Measurements from ENCODE around the gene COL26A1.
A peak's percentile ranks its signal among the peaks of the same experiment; 100 is the strongest.
"Not testable (repeated sequence)": the region's sequence is repeated elsewhere in the genome, so short reads cannot be mapped to it uniquely, and the experiment has no call there.

The COL26A1 gene

DNA sequence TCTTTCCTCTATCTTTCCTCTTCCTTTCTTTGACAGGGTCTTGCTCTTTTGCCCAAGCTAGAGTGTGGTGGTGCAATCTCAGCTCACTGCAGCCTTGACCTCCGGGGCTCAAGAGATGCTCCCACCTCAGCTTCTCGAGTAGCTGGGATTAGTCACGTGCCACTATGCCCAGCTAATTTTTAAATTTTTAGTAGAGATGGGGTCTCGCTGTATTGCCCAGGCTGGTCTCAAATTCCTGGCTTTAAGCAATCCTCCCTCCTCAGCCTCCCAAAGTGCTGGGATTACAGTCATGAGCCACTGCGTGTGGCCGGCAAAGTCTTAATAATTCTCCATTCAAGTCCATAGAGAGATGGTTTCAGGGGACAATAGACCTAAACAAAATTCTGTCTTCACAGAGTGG is 40.2 kb downstream of the COL26A1 start:
- DNase-seq: no peak

DNA sequence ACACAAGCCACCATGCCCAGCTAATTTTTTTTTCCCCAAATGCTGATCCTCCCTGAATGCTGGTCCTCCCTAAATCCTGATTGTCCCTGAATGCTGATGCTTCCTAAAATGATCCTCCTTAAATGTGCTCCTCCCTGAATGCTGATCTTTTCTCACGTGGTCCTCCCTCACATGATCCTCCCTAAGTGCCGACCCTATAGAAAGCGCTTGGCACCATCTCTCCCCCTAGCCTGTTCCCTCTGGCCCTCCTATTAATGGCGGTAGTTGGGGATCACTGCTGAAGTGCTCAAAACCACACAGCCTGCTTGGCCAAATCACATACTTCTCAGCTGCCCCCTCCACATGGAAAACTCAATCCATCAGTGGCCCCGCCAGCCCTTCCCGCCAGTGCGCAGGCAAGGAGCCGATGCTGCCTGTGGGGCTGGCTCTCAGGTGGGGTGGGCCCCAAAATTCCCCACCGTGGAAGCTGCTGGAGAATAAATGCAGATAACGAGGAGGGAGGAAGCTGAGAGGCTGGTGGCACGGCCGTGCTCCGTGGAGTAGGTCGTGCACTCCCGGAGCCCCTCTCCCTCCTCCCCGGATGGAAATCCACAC is 42.9 kb downstream of the COL26A1 start:
- no peak for DNase-seq

DNA sequence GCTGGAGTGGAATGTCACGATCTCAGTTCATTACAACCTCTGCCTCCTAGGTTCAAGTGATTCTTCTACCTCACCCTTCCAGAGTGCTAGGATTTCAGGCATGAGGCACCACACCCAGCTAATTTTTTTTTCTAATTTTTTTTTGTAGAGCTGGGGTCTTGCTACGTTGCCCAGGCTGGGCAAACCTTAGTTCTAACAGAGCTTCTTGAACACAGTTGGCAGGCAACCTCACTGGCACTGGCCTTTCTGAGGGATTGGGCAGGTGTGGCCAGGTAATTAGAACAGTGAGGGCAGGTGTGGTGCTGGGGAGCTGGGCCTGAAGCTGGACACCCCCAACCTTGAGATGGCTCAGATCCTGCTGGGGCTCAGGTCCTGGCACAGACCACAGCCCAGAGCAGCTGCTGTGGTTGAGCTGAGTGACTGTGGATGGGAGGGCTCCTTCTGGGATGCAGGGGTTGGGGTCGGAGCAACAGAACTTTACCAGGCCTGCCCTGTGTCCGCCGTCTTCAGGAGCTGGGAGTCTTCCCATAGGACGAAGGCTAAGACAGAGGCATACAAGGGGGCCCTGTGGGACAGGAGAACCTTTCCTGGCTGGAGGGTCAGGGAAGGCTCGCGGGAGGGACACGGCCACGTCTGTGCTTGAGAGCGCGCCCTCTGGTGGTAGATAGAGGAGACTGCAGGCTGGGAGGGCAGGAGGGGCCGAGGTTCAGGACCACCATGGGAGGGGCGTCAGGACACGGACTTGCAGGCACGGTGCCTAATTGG is 48.2 kb downstream of the COL26A1 start:
- DNase-seq: peak in 3 of 5 donors; percentile 8 to 18 (median 13)

DNA sequence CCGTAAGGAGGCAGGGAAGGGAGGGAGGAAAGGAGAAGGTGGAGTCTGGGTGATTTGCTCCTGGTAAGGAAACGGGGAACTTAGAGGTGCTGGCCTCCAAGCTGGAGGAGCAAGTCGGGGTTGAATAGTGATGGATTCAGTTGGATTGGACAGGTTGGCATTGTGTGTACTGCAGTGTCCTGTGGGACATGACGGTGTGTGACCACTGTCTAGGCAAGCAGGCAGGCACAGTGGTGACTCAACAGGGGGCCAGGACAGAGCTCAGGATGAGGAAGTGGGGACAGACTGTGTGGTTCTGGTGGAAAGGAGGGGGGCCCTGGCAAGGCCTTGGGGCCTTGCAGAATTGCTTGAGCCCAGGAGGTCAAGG is 48.8 kb downstream of the COL26A1 start:
- DNase-seq: no peak

DNA sequence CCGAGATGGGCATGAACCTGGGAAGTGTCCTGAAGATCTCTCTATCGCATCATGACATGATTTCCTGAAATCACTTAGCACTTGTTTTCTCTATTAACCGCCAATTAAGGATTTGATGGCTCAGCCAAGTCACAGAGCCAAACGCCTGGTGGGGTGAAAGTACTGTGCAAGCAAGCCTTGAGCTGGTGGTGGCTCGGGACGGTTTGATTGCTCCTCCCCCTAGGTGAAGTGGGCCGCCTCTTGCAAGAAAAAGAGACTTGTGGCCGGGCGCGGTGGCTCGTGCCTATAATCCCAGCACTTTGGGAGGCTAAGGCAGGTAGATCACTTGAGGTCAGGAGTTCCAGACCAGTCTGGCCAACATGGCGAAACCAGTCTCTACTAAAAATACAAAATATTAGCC is 50.3 kb downstream of the COL26A1 start:
- no peak for DNase-seq

DNA sequence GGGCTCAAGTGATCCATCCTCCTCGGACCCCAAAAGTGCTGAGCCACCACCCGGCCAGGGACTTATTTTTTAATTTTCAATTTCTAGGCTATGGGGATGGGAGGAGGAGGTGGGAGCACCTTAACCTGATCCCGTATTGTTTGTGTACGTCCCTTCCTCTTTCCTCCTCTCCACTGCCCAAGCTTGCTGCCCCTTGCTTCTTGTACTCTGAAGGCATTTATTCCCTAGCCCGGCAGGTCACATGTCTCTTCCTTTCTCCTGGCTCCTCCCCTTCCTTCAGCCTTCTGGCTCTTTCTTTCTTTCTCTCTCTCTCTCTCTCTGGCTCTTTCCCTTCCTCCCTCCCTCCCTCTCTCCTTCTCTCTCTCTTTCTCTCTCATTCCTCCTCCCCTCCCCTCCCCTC is 56.0 kb downstream of the COL26A1 start:
- no peak for DNase-seq

DNA sequence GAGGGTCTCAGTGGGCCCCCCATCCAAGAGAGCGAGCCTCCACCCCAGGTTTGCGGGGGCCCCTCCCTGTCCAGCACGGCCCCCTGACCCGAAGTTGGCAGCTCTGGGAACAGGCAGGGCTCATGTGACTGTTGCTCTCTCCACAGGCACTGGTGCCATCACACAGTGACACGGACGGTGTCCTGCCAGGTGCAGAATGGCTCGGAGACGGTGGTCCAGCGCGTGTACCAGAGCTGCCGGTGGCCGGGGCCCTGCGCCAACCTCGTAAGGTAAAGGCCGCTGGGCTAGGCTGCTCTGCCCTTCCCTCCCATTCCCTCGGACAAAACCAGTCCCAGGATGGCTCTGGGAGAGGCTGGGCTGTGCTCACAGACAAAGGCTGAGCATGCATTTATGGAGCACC is 57.2 kb downstream of the COL26A1 start:
- no peak for DNase-seq

DNA sequence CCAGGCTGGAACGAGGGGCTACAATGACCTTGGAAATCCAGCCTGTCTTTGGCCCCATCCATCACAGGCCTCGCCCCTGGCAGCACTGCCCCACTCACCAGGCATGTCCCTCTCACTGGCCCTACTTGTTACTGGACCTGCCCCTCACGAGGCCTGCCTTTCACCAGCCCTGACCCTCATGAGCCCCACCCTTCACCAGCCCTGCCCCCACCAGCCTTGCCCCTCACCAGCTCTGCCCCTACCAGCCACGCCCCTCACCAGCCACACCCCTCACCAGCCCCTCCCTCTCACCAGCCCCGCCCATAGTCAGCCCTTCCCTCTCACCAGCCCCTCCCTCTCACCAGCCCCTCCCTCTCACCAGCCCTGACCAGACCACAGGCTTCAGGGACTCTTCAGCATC is 57.8 kb downstream of the COL26A1 start:
- no peak for DNase-seq

DNA sequence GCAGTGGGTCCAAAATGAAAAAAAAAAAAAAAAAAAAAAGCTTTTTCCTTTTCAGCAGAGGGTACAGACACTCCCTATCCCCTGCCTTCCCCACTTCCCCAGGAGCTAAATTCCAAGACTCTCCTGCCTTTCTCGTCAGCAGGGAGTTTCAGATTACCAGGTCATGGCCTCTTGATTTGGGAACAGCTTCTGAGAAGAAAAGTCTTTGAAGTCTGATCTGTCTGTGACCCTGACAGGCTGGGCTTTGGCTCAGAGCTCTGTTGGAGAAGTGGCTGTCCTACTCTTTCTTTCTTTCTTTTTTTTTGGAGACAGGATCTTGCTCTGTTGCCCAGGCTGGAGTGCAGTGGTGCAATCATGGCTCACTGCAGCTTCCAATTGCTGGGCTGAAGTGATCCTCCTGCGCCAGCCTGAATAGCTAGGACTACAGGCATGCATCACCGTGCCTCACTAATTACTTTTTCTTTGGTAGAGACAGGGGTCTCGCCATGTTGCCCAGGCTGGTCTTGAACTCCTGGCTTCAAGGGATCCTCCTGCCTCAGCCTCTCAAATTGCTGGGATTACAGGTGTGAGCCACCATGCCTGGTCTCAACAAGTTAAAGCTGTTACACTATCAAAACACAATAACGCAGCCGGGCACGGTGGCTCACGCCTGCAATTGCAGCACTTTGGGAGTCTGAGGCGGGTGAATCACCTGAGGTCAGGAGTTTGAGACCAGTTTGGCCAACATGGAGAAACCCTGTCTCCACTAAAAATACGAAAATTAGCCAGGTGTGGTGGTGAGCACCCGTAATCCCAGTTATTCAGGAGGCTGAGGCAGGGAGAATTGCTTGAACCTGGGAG is 59.9 kb downstream of the COL26A1 start:
- DNase-seq: no peak

DNA sequence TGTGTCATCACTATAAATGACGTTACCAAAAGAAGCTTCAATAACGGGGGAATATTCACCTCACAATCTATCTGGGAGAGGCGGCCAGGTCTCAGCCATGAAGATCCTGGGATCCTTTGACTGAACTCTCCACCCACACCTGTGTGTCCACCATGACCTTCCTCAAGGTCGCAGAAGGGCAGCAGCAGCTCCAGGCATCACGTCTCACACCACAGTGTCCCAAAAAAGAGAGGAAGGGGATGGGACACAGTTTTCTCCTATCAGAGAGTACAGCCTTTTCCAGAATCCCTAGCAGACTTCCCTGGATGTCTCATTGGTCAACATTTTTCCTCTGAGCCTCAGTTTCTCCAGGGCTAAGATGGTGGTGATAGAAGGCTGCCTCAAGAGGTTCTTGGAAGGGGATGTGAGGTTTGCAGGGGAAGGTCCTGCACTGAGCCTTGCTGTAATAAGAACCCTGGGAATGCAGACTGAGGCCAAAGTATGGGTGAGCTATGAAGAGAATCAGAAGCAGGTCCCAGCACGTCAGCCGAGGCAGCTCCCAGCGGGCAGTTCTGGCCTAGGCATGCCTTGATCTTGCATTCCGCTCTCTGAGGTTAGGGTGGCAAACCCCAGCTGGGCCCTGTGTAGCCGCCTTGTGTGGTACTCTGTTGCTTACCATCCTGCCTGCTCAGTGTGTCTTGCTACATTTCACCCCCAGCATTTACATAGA is 63.8 kb downstream of the COL26A1 start:
- DNase-seq: no peak

DNA sequence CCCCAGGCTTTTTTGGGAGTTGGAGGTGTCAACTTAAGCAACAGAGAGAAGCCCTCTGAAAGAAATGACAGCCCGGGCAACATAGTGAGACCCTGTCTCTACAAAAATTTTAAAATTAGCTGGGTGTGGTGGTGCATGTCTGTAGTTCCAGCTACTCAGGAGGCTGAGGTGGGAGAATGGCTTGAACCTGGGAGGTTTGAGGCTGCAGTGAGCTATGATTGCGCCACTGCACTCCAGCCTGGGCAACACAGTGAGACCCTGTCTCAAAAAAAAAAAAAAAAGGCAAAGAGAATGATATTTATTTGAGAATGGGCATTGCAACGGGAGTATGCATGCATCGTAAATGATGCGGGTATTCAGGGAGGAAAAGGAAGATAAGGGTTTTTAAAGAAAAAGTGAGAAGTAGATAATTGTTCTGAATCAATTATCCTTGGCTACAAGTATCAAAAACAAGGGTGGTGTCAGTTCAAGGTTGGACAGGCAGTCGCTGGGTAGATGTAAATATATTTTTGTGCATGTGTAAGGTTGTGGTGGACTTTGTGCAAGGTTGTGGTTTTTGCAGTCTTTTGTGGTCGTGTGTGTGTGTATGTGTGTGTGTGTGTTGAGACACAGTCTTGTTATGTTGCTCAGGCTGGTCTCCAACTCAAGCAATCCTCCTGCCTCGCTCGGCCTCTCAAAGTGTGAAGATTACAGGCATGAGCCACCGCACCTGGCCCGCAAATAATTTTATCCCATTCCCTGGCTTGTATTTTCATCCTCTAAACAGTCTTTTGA is 65.6 kb downstream of the COL26A1 start:
- DNase-seq: no peak

DNA sequence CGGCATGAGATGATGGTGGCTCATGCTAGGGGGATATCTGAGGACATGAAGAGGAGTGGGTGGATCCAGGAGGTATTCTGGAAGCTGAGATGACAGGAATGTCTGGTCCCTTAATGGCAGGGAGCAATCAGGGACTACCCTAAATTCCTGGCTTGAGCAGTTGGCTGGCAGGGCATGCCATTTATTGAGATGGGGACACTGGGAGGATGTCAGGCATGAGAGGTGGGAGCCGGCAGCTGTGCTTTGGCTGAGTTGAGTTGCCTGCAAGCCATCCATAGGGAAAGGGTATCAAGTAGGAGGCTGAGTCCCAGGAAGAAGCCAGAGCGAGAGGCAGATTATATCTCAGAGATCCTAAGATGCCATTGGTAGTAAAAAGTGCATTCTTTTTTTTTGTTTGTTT is 69.6 kb downstream of the COL26A1 start:
- no peak for DNase-seq

DNA sequence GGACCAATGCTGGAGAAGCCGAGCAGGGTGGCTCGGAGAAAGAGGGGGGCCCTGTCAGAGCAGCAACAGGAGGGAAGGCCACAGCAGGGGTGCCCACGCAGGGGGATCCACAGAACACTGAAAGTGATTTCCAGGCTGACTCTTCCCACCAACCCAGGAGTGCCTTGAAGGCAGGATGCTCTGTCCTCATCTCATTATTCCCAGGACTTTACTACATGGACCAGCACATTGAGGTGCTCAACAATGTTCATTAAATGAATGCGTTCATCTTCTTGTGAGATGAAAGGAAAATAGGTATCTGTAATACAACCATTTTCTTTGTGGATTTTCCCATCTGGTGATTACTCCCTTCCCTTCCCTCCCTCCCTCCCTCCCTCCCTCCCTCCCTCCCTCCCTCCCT is 71.0 kb downstream of the COL26A1 start:
- no peak for DNase-seq

DNA sequence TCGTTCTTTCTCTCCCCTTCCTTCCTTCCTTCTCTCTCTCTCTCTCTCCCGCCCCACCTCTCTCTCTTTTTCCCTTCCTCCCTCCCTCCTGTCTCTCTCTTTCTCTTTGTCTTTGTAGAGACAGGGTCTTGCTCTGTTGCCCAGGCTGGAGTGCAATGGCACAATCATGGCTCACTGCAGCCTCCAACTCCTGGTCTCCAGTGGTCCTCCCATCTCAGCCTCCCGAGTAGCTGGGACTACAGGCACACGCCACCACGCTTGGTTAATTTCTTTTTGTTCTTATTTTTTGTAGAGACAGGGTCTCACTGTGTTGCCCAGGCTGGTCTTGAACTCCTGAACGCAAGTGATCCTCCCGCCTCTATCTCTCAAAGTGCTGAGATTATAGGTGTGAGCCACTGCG is 71.5 kb downstream of the COL26A1 start:
- not testable (repeated sequence) for DNase-seq

DNA sequence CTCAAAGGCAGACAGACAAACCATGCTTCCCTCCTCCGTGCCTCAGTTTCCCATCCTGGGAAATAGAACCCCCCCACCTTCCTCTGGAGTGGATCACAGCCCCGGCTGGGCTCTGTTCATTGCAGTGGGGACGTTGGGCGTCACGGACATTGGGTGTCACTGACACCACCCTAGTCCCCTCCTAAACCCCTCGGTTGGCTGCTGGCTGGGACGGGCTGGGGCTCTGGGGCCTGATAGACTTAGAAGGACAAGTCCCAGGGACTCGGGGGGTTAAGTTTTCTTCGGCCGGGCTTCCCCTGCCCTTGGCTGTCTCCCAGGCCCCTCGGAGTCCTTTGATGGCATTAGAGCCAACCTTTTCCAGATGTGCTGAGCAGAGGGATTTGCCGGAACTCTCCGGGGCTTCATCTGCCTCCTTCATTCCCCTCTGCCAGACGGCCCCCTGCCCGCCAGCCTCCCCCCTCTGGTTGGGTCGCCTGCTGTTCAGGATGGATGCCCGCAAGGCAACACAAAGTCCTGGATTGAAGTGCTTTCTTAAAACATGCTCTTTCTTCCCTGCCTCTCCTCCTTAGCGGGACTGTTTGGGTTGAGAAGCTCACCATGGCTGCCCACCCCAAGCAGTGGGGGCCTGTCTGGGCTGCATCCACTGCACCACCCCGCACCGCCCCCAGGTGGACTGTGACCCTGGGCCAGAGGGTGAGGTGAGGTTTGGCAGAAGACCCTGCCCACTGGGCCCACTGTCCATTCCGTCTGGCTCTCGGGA is 73.0 kb downstream of the COL26A1 start:
- DNase-seq: no peak

DNA sequence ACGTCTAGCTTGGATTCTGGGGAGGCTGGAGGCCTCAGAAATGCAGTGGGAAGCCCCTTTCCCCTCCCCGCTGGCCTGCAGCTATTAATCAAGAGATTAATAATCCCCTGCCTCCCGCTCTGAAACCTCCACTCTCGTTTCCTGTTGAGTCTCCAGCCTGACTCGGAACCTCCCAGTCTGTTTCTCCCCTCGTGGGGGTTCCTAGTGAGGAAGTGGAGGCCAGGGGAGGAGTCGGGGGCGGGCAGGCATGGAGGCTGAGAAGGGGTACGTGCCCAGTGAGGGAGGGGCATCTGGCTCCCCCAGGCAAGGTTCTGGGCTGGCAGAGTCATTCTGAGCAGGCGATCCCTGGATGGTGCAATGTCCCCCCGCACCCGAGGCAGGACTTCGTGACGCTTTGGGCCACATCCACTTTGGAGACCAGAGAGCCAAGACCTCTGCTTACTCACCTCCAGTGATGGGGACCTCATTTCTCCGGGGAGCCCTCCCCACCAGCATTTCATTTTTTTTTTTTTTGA is 73.6 kb downstream of the COL26A1 start:
- DNase-seq: no peak

DNA sequence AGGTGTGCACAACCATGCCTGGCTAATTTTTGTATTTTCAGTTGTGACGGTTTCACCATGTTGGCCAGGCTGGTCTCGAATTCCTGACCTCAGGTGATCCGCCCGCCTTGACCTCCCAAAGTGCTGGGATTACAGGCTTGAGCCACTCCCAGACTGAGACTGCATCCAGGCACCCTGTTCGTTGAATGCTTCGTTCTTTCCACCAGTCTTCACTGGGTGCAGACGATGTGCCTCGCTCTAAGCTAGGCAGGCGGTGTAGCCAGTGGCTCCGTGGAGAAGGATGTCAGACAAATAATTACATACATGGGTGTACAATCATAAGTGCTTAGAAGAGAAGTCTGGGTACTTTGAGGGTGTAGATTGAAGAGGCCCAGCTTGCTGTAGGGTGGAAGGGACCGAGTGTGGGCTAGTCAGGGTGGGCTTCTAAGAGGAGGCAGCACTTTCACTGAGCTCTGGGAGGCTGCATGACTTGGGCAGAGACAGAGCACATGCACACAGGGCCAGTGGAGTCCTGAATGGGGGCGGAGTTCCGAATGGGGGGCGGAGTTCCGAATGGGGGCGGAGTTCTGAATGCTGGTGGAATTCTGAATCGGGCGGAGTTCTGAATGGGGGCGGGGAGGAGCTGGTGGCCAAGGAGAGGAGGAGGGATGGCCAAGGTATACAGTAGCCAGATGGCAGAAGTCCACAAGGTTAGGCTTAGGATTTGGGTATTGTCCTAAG is 74.3 kb downstream of the COL26A1 start:
- DNase-seq: no peak

DNA sequence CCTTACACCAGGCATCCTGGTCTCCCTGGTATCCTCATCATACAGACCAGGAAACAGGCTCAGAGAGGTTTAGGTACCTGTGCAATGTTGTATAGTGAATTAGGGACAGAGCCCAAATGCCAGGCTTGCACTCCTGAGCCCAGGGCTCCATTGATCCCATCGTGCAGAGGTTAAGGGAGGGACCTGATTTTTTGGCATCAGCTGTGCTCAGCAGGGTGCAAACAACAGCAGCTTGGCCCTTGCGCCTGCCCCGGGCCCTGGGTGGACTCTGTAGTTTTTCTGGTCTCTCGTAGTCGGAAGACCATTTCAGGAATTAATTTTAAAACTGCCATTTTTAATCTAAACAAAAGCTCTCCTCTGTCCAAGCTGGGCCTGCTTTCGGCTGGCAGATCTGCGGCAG is 79.2 kb downstream of the COL26A1 start:
- no peak for DNase-seq

DNA sequence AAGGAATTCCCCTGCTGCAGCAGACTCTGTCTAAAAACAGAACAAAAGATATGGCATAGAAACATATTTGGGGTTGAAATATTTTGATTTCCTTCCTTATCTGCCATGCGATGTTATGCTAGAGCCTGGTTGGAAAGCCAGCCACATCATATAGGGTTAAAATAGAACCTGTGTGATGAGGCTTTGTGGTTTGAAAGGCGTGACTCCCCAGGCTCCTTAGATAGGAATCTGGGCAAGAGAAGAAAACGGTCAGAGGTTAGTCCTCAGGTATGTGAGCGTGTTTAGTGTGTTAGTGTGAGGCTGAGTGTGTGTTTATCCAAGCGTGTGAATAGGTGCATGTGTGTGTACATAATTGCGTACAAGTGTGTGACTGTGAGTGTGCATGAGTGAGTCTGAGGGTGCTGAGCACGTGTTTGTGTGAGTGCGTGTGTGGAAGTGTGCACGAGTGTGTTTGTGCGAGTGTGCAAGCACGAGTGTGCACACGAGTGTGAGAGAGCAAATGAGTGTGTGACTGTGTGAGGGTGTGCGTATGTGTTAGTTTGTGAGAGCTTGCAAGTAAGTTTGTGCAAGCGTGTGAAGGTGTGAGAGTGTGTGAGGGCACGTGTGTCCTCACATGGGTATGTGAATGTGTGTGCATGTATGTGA is 79.9 kb downstream of the COL26A1 start:
- no peak for DNase-seq

DNA sequence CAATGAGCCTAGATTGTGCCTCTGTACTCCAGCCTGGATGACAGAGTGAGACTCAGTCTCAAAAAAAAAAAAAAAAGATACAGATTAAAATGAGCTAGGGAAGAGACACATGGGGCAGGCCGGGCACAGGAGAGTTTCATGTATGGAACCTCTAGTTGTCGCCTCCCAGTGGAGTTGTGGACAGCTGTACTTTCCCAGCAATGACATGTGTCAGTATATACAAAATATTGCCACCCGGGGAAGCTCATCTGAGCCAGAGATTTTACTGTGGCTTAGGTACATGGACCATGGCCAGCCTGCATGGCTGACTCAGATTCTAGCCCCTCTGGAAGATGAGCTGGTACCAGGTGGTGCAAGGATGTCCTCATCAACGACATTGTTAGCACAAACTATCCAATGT is 87.4 kb downstream of the COL26A1 start:
- no peak for DNase-seq

All from T-helper 1 cell (primary cell).